IPS-11a (cell line): Measurements from ENCODE around the gene OR4X1.
"Not testable (repeated sequence)": the region's sequence is repeated elsewhere in the genome, so short reads cannot be mapped to it uniquely, and the experiment has no call there.

ENCODE experiments used
- H3K4me3 ChIP-seq: one replicate; pipeline ENCODE4 v1.5.1; 2013; ENCODE audit warnings: low read depth, low read length, control low read depth

OR4X1 gene, protein sequence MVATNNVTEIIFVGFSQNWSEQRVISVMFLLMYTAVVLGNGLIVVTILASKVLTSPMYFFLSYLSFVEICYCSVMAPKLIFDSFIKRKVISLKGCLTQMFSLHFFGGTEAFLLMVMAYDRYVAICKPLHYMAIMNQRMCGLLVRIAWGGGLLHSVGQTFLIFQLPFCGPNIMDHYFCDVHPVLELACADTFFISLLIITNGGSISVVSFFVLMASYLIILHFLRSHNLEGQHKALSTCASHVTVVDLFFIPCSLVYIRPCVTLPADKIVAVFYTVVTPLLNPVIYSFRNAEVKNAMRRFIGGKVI

GRCh38 chr11:48263423-48263911 is at the start of gene OR4X1:
Gene OR4X1, plus strand, starts transcription at chr11:48263861. Its CDS starts 0 bp downstream, at chr11:48263861.
- no peak within 1 kb of the TSS for H3K4me3 ChIP-seq

GRCh38 chr11:48216510-48216909 is 47.2 kb upstream of the OR4X1 start, which contains the start of gene OR4B1:
Gene OR4B1, plus strand, starts transcription at chr11:48216810. Its CDS starts 0 bp downstream, at chr11:48216810.
- no peak within 1 kb of the TSS for H3K4me3 ChIP-seq

DNA sequence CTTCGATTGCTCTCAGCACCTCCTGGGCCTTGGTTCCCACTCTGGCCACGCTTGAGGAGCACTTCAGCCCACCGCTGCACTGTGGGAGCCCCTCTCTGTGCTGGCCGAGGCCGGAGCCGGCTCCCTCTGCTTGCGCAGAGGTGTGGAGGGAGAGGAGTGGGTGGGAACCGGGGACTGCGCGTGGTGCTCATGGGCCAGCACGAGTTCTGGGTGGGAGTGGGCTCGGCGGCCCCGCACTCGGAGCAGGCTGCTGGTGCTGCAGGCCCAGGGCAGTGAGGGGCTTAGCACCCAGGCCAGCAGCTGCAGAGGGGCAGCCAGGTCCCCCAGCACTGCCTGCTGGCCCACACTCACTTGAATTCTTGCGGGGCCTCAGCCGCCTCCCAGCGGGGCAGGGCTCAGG is 34.9 kb upstream of the OR4X1 start:
- no peak overlapping the region for H3K4me3 ChIP-seq

- H3K4me3 ChIP-seq = not testable (repeated sequence)
Observed at GRCh38 chr11:48230057-48230456, 33.6 kb upstream of the OR4X1 start.

DNA sequence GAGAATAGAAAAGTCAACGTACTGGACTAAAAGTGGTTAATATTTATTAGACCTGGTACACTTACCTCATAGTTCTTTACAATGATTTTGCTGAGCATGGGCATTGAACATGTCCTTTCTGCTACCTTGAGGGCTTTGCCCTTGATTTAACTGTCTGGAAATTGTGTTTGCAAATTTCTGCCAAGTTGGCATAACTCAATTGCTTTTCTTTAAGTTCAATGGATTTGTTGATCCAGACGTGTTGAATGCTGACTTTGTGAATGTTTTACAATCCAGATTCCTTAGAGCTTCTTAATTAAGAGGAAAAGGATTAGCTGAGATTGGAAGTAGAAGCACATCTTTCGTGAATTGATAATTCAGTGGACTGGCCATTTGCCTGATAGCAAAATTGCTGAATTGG is 25.9 kb upstream of the OR4X1 start:
- H3K4me3 ChIP-seq = no peak overlapping the region

DNA sequence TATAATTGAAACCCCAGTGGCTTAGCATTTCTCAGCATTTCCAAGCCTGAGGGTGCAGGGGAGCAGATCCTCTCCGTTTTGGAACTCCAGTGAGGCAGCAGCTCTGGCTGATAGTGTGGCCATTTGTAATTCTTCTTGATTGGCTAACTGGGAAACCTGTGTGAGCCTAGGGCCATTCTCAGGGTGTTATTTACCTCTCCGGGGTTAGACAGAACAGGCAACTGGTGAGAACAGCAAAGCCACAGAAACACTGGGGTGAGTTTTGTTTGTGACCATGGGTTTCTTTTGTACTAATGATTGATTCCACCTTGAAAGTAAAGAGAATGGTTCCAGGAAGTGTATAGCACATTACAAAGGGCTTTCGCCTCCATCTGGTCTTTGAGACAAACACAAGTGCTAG is 21.2 kb upstream of the OR4X1 start:
- H3K4me3 ChIP-seq = no peak overlapping the region

DNA sequence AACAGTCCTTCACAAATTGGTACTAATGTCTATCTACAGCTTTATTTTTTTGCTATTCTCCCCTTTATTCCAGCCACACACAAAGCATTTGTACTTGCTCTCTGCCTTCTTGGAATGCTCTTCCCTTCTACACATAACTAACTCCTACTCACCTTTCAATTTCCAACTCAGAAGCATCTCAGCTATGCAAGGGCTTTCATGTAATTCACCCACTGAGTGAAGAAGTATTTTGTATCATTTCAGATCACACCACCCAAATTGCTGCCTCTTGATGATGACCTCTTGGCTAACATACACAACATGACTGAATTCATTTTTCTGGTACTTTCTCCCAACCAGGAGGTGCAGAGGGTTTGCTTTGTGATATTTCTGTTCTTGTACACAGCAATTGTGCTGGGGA is 18.9 kb upstream of the OR4X1 start, which contains the start of gene OR4X2:
OR4X2 (plus strand) TSS at position 301 of the 400 bp plus-strand sequence; CDS start at position 301, 0 bp downstream.
- no peak within 1 kb of the TSS for H3K4me3 ChIP-seq

- no peak overlapping the region for H3K4me3 ChIP-seq
Observed at GRCh38 chr11:48248902-48249301, 14.8 kb upstream of the OR4X1 start.

- H3K4me3 ChIP-seq = no peak overlapping the region
Observed at GRCh38 chr11:48261600-48261999, 2.1 kb upstream of the OR4X1 start.

GRCh38 chr11:48270621-48271020 is 7.0 kb downstream of the OR4X1 start:
- H3K4me3 ChIP-seq = no peak overlapping the region

DNA sequence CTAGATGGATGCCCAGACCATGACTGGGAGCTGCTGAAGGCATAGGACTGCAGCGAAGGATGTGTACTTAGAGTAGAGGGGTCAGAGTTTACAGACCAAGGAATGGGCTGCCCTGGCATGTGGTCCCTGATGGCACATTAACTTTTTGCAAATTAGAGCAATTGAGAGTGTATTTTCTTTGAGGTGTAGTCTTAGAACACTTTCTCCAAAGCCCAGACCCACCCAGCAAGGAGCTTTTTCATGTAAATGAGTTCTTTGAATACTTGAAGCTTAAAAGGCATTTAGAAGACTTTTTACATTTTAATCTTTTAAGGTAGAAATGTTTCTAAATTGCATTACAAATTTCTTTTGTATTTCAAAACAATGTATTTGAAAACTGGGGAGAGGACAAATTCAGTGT is 8.9 kb downstream of the OR4X1 start:
- no peak overlapping the region for H3K4me3 ChIP-seq

DNA sequence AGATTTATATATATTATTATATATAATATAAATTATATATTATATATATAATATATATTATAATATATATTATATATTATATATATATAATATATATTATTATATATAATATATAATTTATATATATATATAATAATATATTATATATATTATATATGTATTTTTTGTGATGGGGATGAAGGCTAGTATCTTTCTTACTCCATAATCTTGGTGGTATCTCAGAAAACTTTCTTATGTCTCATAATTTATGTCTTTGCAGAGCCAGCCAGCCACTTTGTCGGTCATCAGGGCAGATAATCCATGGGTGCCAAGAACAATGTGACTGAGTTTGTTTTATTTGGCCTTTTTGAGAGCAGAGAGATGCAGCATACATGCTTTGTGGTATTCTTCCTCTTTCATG is 42.3 kb downstream of the OR4X1 start, which contains the start of gene OR4S1:
OR4S1 (plus strand) TSS at position 301 of the 400 bp plus-strand sequence; CDS start at position 301, 0 bp downstream.
- no peak within 1 kb of the TSS for H3K4me3 ChIP-seq

GRCh38 chr11:48307760-48308386 is 44.2 kb downstream of the OR4X1 start:
- no peak overlapping the region for H3K4me3 ChIP-seq

DNA sequence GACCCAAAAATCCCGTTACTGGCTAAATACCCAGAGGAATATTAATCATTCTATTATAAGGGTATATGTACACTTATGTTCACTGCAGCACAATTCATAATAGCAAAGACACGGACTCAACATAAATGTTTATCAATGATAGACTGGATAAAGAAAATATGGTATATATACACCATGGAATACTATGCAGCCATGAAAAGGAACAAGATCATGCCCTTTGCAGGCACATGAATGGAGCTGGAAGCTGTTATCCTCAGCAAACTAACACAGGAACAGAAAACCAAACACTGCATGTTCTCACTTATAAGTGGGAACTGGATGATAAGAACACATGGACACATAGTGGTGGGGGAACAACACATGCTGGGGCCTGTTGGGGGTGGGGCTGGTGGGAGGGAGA is 49.9 kb downstream of the OR4X1 start:
- not testable (repeated sequence) for H3K4me3 ChIP-seq
